Measurements from ENCODE around the gene WASF2.

DNA sequence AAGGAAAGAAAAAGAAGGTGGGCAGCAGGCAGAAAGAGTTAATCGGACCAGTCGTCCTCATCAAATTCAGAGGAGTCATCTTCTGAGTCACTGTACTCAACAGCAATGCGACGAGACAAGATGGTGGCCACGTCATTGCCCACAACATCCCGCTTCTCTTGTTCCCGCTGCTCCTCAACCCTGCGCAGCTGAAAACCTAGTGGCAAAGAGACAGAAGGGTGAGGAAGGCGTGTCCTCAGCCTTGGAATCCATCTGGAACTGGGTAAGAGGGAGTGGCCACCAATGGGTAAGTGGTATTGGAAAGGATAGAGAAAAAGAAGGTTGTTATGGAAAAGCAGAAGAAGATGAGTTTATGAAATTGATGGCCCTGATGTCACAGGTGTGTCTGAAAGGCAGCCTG lies 81.8 kb downstream of the WASF2 start:
- TF ChIP-seq CTCF (IDR thresholded peaks at IDR 0.05): no peak
- no peak for TF ChIP-seq POLR2A (IDR thresholded peaks at IDR 0.05)
